Limb (tissue), 2 donors: ENCODE data around the gene RABL3.
A peak's percentile ranks its signal among the peaks of the same experiment; 100 is the strongest.
"Not testable (repeated sequence)": the region's sequence is repeated elsewhere in the genome, so short reads cannot be mapped to it uniquely, and the experiment has no call there.

ENCODE experiments used
- DNase-seq, 2 donors: peaks; one replicate each; pipeline ENCODE4 v3.0.0-alpha.2; 2016; ENCODE audit errors: extremely low spot score in 2 of 2

The RABL3 gene

GRCh38 chr3:120683671-120684301 lies 58.5 kb downstream of the RABL3 start:
- DNase-seq = no peak

- no peak for DNase-seq
Observed at GRCh38 chr3:120683213-120683612, 59.1 kb downstream of the RABL3 start.

GRCh38 chr3:120682095-120682681 lies 60.1 kb downstream of the RABL3 start, which contains the start of gene HGD:
TSS of gene HGD (minus strand) at chr3:120682239. CDS start at chr3:120682111, 128 bp downstream.
- DNase-seq = no peak

- DNase-seq = no peak
Observed at GRCh38 chr3:120681506-120682038, 60.7 kb downstream of the RABL3 start.

GRCh38 chr3:120681018-120681417 lies 61.3 kb downstream of the RABL3 start:
- no peak for DNase-seq

- DNase-seq = no peak
Observed at GRCh38 chr3:120680193-120680894, 62.0 kb downstream of the RABL3 start.

- no peak for DNase-seq
Observed at GRCh38 chr3:120678984-120679383, 63.3 kb downstream of the RABL3 start.

GRCh38 chr3:120678331-120678947 lies 63.9 kb downstream of the RABL3 start:
- DNase-seq = peak in 1 of 2 donors; percentile 33

- not testable (repeated sequence) for DNase-seq
Observed at GRCh38 chr3:120677193-120677592, 65.1 kb downstream of the RABL3 start.

GRCh38 chr3:120673116-120673515 lies 69.2 kb downstream of the RABL3 start:
- no peak for DNase-seq

GRCh38 chr3:120670576-120670975 lies 71.7 kb downstream of the RABL3 start:
- no peak for DNase-seq

GRCh38 chr3:120664926-120665325 lies 77.4 kb downstream of the RABL3 start:
- no peak for DNase-seq

- no peak for DNase-seq
Observed at GRCh38 chr3:120661945-120662344, 80.4 kb downstream of the RABL3 start.

- no peak for DNase-seq
Observed at GRCh38 chr3:120661106-120661905, 81.0 kb downstream of the RABL3 start.

GRCh38 chr3:120659834-120660233 lies 82.5 kb downstream of the RABL3 start:
- DNase-seq = no peak

- DNase-seq = no peak
Observed at GRCh38 chr3:120659285-120659684, 83.0 kb downstream of the RABL3 start.

GRCh38 chr3:120652896-120653545 lies 89.3 kb downstream of the RABL3 start:
- no peak for DNase-seq

GRCh38 chr3:120652281-120652680 lies 90.0 kb downstream of the RABL3 start:
- no peak for DNase-seq

GRCh38 chr3:120650311-120650710 lies 92.0 kb downstream of the RABL3 start:
- DNase-seq = no peak

GRCh38 chr3:120649830-120650233 lies 92.5 kb downstream of the RABL3 start:
- no peak for DNase-seq

GRCh38 chr3:120648290-120648689 lies 94.0 kb downstream of the RABL3 start:
- DNase-seq = no peak
